ENCODE results near the gene EIF4G1. TPM values are rescaled to one million over a fixed set of nuclear protein-coding genes. Genes with fewer than 3 reads are reported as not detected.
"Not testable (repeated sequence)": the region's sequence is repeated elsewhere in the genome, so short reads cannot be mapped to it uniquely, and the experiment has no call there.

EIF4G1 gene
- total RNA-seq (ENCODE audit: low replicate concordance) = 137 and 207 TPM in 2 replicates

GRCh38 chr3:184314363-184314699 is at the start of gene EIF4G1:
EIF4G1 (plus strand) TSS chr3:184314606; CDS start chr3:184315797, 1,191 bp downstream.
- peak within 1 kb of the TSS; percentile 96 for H3K4me2 ChIP-seq
- no peaks in the 10 kb centered on the region for H3K9me3 ChIP-seq (ENCODE audit: low read depth)
- H3K4me1 Mint-ChIP-seq = peaks cover 23% of the 10 kb centered on the region
- peaks cover 13% of the 10 kb centered on the region for H3K4me1 ChIP-seq
- H3K36me3 ChIP-seq = no peaks in the 10 kb centered on the region
- H4K20me1 ChIP-seq (ENCODE audit: low read depth) = peaks cover 45% of the 10 kb centered on the region
- peaks cover 23% of the 10 kb centered on the region for H3F3A ChIP-seq (ENCODE audit: low read depth)
- peak within 1 kb of the TSS; percentile 83 for H3K4me3 ChIP-seq
- H2AFZ ChIP-seq (replicated peaks) = peak within 1 kb of the TSS; percentile 30
- peaks cover 50% of the 10 kb centered on the region for H3K79me2 ChIP-seq (ENCODE audit: low read depth)
- H3K27me3 Mint-ChIP-seq (ENCODE audit: insufficient read depth, low read depth) = peaks cover 8% of the 10 kb centered on the region
- H3K4me3 Mint-ChIP-seq = peak within 1 kb of the TSS; percentile 90
- peak within 1 kb of the TSS; percentile 72 for H3K27ac ChIP-seq
- peak within 1 kb of the TSS; percentile 92 for H3K9ac ChIP-seq
- H3K27ac Mint-ChIP-seq = peak within 1 kb of the TSS; percentile 12
- peak; percentile 96 for DNase-seq (ENCODE audit: low spot score)
- H3K36me3 Mint-ChIP-seq = peaks cover 22% of the 10 kb centered on the region
- H3K27me3 ChIP-seq = no peaks in the 10 kb centered on the region
- H3K9me3 Mint-ChIP-seq = no peaks in the 10 kb centered on the region
- TF ChIP-seq CTCF (IDR thresholded peaks at IDR 0.05) = no peak

DNA sequence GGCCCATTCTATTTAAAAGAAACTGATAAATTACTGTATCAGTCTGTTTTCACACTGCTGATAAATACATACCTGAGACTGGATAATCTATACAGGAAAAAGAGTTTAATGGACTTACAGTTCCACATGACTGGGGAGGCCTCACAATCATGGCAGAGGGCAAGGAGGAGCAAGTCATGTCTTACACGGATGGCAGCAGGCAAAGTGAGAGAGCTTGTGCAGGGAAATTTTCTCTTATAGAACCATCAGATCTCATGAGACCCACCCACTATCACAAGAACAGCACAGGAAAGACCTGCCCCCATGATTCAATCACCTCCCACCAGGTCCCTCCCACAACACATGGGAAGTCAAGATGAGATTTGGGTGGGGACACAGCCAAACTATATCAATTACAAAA is 47.2 kb upstream of the EIF4G1 start:
- H3K4me3 ChIP-seq; H3K4me1 ChIP-seq; H3K79me2 ChIP-seq (ENCODE audit: low read depth); H2AFZ ChIP-seq (replicated peaks); H3K36me3 Mint-ChIP-seq; H3K4me3 Mint-ChIP-seq; H3K36me3 ChIP-seq; H3K4me2 ChIP-seq; DNase-seq (ENCODE audit: low spot score); H3K9ac ChIP-seq; H3K4me1 Mint-ChIP-seq; H3K27ac ChIP-seq; H3K27ac Mint-ChIP-seq; H3F3A ChIP-seq (ENCODE audit: low read depth); H3K9me3 ChIP-seq (ENCODE audit: low read depth); H3K9me3 Mint-ChIP-seq: not testable (repeated sequence)
- H3K27me3 Mint-ChIP-seq (ENCODE audit: insufficient read depth, low read depth) = peaks cover 19% of the 10 kb centered on the region
- Histone ChIP-seq H4K20me1 (ENCODE audit: low read depth) (peaks cover 11% of the 10 kb centered on the region), H3K27me3 (peaks cover 46% of the 10 kb centered on the region)

- peaks cover 56% of the 10 kb centered on the region for H3K27me3 ChIP-seq
- H3K79me2 ChIP-seq (ENCODE audit: low read depth) = no peaks in the 10 kb centered on the region
- no peaks in the 10 kb centered on the region for H3K36me3 ChIP-seq
- H3K27me3 Mint-ChIP-seq (ENCODE audit: insufficient read depth, low read depth) = peaks cover 18% of the 10 kb centered on the region
- no peaks in the 10 kb centered on the region for H3F3A ChIP-seq (ENCODE audit: low read depth)
- H3K27ac Mint-ChIP-seq = no peak overlapping the region
- TF ChIP-seq EZH2phosphoT487 (IDR thresholded peaks at IDR 0.05) (no peak), EZH2 (IDR thresholded peaks at IDR 0.05) (no peak), CTCF (IDR thresholded peaks at IDR 0.05) (no peak)
- no peak overlapping the region for H2AFZ ChIP-seq (replicated peaks)
- no peak overlapping the region for H3K4me2 ChIP-seq
- DNase-seq (ENCODE audit: low spot score) = no peak
- no peak overlapping the region for H3K4me3 ChIP-seq
- H3K36me3 Mint-ChIP-seq = no peaks in the 10 kb centered on the region
- H3K4me3 Mint-ChIP-seq = no peak overlapping the region
- peaks cover 9% of the 10 kb centered on the region for H3K4me1 Mint-ChIP-seq
- no peaks in the 10 kb centered on the region for H4K20me1 ChIP-seq (ENCODE audit: low read depth)
- H3K9me3 ChIP-seq (ENCODE audit: low read depth) = no peaks in the 10 kb centered on the region
- H3K9ac ChIP-seq = no peak overlapping the region
- no peaks in the 10 kb centered on the region for H3K9me3 Mint-ChIP-seq
- no peak overlapping the region for H3K27ac ChIP-seq
- no peaks in the 10 kb centered on the region for H3K4me1 ChIP-seq
Observed at GRCh38 chr3:184272269-184272668, 42.1 kb upstream of the EIF4G1 start.

DNA sequence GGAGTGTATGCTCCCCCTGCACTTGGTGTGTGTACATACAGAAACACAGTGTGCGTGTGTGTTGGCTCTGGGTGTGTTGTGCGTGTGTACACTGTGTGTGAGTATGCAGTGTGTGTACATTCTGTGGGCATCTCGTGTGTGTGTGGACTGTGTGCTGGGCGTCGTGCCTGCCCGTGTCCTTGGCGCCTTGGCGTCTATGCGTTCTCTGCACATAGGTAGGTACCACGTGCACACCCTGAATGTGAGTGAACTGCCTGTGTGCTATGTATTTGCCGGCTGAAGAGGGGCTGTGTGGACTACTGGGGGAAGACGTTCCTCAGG is 39.1 kb upstream of the EIF4G1 start:
- Histone ChIP-seq H3K9me3 (ENCODE audit: low read depth) (no peaks in the 10 kb centered on the region), H3K9ac (no peak overlapping the region), H3K4me1 (no peaks in the 10 kb centered on the region), H3F3A (ENCODE audit: low read depth) (no peaks in the 10 kb centered on the region), H3K36me3 (no peaks in the 10 kb centered on the region), H3K4me2 (peak overlapping the region; percentile 66), H4K20me1 (ENCODE audit: low read depth) (no peaks in the 10 kb centered on the region), H3K79me2 (ENCODE audit: low read depth) (no peaks in the 10 kb centered on the region), H3K27me3 (peaks cover 54% of the 10 kb centered on the region), H2AFZ (replicated peaks) (no peak overlapping the region), H3K4me3 (peak overlapping the region; percentile 22), H3K27ac (no peak overlapping the region)
- Mint-ChIP-seq H3K9me3 (no peaks in the 10 kb centered on the region), H3K27ac (no peak overlapping the region), H3K36me3 (no peaks in the 10 kb centered on the region), H3K4me1 (peaks cover 9% of the 10 kb centered on the region), H3K4me3 (no peak overlapping the region), H3K27me3 (ENCODE audit: insufficient read depth, low read depth) (peaks cover 33% of the 10 kb centered on the region)
- no peak for DNase-seq (ENCODE audit: low spot score)
- no peak for TF ChIP-seq CTCF (IDR thresholded peaks at IDR 0.05)
- TF ChIP-seq EZH2 (IDR thresholded peaks at IDR 0.05) = no peak
- no peak for TF ChIP-seq EZH2phosphoT487 (IDR thresholded peaks at IDR 0.05)

Measured in neural progenitor cell (in vitro differentiated cells).